HG03520 (cell line): ENCODE results near the gene HES4.
"Not testable (repeated sequence)": the region's sequence is repeated elsewhere in the genome, so short reads cannot be mapped to it uniquely, and the experiment has no call there.

Experiments used
- ATAC-seq: cut with Tn5 transposase; IDR thresholded peaks from one replicate; pipeline ENCODE4 v1.9.1; 2021; ENCODE audit warnings: mild to moderate bottlenecking, moderate library complexity; ENCODE audit not compliant: unreplicated experiment

HES4 gene

DNA sequence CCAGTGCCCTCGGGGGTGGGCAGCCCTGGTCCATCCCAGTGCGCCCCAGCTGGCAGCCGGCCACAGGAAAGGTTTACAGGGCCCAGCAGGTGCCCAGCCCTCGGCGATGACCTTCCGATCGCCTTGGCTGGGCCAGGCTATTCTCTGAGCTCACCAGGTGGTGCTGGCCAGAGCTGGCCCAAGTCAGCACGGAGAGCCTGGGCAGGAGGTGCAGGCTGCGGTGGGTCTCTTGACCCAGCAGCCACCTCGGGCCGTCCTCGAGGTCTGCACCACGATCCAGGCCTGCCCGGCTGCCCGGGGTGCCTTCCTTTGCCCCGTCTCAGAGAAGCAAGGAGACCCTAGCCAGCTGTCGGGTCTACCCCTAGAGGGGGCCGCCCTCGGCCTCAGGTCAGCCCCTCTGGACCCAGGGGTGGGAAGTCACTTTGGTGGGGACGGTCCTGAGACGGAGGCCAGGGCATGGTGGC is 18.4 kb downstream of the HES4 start:
- ATAC-seq, result no peak

DNA sequence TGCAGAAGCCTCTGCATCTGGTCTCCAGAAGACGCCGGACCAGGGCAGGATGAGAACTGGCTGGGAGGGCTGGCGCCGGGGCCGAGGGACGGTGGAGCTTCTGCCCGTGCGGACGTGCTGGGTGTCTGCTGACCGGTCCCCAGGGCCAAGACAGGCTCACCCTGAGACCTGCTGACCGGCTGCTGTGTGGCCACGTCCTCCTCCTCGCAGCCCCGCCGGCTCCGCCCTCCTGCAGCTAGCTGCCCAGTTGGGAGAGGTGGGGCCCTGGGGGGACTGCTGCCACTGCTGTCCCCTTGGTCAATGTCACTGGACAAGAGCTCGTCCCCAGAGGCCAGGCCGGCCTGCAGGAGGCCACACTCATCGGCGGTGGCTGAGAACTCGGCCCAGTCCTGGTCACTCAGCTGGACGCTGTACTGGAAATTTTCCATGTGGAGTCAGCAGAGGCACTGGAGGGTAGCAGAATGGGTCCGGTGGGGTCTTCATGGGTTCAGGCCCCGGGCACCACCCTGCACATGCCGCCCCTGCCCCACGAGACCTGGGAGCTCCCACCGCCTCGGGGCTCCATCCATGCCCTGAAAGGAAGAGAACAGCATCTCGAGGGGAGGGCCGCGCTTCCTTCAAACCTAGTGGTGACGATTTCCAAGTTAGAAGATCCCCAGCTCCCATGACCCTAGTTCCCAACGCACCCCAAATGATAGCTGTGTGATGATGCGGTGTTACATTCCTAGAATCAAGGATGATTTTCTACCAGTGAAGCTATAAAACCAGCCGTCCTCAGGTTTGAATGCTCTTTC is 19.1 kb downstream of the HES4 start:
- no peak for ATAC-seq

DNA sequence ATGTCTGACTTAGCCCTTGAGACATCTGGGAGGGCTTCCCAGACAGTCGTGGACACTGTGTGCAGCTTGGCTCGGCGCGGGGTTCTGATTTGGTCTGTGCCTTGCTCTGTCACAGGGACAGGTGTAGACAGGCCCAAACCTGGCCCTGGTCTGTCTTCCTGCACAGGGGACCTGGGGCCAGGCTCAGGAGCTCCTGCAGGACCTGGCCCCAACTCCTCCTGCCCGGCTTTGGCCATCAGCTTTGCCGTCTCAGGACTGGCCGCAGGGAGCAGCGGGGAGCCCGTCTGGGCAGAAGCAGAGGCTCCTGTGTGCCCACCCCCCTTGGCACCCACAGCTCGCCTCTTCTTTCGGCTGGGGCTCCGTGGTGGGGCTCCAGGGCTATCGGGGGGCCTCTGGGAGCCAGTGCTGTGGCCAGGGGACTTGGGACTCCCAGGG is 19.7 kb downstream of the HES4 start:
- no peak for ATAC-seq

DNA sequence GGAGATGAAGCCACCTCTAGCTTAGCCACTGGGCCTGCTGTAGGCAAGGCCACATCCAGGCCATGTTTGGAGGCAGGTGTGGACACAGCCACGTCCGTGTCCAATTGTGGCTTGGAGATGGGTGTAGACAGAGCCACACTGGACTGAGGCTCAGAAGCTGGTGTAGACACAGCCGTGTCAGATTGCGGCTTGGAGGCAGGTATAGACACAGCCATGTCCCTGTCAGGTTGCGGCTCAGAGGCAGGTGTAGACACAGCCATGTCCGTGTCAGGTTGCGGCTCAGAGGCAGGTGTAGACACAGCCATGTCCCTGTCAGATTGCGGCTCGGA is 20.2 kb downstream of the HES4 start:
- no peak for ATAC-seq

DNA sequence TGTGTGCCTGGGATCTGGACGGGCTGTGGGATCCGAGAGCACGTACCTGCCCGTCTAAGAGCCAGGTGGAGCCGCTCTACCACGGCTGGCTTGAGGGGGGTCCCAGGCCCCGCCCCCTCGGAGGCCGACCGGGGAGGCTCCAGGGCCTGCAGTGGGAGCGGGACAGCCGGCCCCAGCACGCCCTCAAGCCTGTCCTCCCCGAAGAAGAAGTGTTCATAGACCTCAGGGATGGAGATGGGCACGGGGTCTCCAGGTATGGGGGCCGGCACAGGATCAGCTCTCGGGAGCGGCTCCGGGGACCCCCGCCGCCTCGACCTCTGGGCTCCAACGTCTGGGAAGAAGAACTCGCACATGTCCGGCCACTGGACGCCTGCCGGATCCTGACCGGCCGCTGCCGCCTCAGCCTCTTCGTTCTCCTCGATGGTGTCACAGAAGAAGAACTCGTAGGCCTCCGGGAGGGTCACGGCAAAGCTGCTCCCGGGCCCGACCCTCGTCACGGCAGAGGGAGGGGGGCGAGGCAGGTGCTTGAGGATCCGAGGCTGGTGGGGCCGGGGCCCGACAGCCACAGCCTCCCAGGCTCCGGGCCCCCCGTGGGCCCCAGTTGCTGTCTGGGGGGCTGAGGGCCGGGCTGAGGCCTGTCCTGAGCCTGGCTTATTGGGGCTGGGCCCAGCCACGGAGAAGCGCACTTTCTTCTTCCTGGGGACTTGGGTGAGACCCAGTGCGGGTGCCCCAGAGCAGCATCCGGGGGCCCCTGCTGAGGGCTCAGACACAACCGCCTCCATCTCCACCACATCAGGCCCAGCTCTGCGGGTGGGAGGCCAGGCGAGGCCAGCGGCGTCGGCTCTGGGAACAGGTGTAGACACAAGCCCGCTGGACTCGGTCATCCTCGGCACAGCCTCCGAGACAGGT is 20.8 kb downstream of the HES4 start:
- no peak for ATAC-seq

DNA sequence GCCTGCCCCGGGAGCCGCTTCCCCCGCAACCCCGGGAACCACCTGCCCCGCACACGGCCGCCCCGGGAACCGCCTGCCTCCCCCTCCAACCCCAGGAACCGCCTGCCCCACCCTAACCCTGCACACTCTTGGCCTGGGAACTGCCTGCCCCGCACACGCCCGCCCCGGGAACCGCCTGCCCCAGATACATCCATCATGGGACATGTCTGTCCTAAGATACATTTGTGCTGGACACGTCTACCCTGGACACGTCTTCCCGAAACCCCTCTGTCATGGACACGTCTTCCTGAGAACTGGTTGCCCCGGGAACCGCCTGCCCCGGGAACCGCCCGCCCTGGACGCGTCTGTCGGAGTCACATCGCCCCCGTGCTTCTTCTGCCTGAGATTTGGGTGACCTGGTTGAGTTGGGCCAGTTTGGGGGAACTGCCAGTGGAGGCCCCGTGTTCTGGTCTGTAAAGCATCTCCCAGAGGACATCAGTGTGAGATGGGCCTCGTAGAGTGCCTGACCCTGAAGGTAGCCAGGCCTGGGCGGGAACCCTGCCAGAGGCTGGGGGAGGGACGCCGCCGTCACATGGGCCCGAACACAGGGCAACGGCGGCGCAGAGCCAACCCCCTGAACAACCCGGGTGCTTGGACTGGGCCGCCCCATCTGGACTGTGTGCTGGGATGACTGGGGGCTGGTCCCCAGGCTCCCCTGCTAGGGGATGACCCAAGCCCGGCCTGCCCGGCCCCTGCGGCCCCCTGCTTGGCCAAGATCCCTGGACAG is 21.6 kb downstream of the HES4 start:
- ATAC-seq, result no peak

DNA sequence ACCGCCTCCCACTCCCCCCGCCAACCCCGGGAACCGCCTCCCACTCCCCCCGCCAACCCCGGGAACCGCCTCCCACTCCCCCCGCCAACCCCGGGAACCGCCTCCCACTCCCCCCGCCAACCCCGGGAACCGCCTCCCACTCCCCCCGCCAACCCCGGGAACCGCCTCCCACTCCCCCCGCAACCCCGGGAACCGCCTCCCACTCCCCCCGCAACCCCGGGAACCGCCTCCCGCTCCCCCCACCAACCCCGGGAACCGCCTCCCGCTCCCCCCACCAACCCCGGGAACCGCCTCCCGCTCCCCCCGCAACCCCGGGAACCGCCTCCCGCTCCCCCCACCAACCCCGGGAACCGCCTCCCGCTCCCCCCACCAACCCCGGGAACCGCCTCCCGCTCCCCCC is 23.1 kb downstream of the HES4 start:
- ATAC-seq, result not testable (repeated sequence)

DNA sequence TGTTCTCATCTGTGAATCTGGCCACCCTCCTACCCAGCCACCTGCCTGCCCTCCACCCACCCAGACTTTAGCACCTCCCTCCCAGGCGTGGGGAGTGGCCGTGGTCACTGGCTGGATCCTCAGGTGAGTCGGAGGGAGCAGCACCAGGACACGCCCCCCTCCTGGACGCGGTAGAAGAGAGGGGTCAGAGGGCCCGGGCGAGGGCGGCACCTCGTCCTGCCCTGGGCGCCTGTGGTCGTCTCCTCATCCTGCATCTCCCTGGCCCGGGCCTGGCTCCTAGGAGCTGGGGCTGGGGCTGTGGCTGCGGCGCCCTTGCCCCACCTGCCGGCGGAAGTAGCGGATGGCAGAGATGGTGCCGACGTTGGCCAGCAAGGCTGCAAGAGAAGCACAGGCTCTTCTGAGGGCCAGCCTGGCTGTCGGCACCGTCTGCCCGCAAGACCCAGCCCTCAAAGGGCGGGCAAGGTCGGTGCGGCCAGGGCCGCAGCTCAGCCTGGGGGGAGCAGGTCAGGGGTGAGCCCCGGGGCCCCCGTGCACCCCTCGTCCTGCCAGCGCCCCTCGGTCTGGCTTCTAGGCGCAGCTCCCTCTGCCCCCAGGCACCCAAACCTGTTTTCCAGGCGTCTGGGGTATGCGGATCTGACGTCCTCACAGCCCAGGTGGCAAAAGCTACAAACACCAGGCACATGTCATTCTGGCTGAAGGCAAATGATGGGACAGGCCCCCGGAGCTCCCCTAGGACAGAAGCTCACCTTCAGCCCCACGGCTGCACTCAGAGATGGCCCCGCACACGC is 23.8 kb downstream of the HES4 start:
- ATAC-seq, result no peak

DNA sequence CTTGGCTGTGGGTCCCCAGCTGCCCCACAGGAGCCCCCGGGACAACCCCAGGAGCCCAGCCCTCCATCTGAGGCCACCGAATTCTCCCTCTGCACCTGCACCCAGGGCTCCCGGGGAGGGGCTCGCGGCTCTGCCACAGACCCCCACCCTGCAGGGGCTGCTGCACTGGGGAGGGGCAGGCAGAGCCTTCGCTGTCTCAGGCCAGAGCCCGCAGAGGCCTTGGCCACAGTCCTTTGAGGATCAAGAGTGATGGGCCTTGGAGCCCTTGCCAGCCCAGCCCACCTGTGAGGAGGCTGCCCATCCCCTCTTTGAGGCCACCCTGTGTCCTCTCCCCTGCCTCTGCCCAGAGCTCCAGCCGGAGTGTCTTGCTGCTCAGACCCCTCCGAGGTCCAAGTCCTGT is 24.5 kb downstream of the HES4 start:
- ATAC-seq, result no peak

DNA sequence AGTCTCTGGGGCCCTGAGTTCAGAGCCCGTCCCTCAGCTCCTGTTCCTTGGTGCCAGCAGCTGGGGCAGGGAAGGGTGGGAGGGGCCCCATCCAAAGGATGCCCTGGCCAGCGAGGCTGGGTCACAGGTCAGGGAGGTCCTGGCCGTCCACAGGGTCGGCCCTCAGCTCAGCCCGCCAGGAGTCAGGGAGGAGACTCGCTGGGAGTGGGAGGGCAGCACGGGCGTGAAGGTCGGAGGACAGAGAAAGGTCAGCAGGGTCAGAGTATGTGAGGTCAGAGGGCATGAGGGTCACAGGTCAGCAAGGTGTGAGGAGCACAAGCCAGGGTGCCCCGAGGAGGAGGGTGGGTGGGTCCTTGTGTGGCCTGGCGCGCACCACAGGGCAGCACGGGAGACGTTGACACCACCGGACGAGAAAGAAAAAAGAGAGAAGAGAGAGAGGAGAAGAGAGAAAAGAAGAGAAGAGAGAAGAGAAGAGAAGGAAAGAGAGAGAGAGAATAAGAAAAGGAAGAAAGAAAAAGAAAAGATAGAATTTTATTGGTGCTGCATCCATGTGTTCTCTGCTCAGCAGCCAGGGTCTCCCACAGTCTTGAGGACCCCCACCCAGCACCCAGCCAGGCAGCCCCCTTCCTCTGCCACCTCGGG is 25.1 kb downstream of the HES4 start:
- ATAC-seq, result no peak

DNA sequence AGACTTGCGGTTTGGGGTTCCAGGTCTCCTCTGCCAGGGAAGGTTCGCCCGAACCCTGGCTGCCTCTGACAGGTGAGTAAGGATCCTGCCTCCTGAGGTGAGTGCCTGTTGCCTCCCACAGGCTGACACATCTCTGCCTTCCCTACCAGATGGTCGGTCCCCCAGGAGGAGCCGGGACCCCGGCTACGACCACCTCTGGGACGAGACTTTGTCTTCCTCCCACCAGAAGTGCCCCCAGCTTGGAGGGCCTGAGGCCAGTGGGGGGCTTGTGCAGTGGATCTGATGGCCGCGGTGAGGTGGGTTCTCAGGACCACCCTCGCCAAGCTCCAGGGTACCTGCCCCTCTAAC is 25.6 kb downstream of the HES4 start:
- no peak for ATAC-seq

DNA sequence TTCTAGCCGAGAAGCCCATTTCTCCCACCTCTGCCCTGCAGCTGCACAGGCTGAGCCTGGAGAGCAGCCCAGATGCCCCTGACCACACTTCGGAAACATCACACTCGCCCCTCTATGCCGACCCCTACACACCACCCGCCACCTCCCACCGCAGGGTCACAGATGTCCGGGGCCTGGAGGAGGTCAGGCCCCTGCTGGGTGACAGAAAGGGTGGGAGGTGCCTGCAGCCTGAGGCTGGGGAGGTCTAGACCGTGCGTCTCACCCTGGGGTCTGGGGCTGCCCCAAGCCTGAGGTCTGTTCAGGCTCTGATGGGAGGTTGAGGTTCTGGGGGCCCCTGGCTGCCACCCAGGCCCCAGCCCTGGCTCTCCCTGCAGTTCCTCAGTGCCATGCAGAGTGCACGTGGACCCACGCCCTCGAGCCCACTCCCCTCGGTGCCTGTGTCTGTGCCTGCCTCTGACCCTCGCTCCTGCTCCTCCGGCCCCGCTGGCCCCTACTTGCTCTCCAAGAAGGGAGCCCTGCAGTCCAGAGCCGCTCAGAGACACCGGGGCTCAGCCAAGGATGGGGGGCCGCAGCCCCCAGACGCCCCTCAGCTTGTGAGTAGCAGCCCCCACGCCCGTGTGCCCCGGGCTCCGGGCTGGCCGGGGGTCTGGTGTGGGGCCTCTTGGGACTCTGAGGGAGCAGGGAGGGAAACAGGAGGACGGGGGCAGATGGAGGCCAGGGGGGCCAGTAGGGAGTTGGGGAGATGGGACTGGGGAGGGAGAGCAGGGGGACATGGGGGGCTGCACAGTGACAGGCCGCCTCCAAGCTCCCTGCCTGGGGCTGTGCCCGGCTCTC is 26.2 kb downstream of the HES4 start:
- ATAC-seq, result no peak

DNA sequence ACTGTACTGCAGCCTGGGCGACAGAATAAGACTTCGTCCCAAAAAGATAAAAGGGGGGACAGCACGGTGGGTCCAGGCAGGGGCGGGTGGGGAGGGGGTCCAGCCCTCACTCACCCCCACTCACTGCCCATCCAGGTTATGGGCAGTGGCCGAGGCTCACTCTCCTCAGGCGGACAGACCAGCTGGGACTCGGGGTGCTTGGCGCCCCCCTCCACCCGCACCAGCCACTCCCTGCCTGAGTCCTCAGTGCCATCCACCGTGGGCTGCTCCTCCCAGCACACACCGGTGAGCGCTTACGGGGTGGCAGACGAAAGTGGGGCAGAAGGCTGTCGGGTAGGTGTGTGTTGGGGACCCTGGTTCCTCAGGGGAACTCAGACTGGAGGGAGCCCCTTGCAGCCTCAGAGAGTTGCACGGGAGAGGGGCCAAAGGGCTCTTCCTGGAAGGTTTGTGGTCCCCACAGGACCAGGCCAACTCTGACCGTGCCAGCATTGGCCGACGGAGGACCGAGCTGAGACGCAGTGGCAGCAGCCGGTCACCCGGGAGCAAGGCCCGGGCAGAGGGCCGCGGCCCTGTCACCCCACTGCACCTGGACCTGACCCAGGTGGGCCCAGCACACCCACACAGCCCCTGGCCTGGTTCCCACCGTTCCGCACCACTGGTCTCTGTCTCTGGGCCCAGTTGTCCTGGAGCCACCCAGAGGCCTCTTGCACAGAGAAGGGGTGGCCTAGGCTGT is 27.0 kb downstream of the HES4 start:
- ATAC-seq, result no peak

DNA sequence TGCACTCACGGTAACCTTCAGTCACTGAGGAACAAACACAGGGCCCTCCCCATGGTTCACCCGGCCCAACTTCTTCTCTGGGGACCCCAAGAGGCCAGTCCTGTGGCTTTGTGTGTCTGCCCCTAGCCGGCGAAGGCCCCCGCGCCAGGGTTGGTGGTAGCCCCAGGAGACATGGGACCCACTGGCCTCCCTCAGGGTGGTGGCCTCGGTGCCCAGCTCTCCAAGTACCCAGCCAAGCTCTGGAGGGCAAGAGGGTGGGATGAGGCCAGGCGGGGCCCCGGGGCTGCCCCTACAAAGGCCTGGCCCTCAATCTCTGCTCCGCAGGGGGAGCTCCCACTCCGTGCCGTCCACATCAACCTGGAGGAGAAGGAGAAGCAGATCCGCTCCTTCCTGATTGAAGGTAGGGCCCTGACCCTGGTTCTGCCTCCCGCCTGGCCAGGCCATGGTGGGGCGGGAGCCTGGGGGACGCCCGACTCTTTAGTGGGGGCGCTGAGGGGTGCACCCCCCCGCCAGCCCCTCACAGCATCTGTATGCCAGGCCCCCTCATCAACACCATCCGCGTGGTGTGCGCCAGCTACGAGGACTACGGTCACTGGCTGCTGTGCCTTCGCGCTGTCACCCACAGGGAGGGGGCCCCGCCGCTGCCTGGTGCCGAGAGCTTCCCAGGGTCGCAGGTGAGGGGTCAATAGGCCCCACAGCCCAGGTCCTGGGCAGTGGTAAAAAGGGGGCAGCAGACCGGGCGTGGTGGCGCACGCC is 28.0 kb downstream of the HES4 start:
- no peak for ATAC-seq

DNA sequence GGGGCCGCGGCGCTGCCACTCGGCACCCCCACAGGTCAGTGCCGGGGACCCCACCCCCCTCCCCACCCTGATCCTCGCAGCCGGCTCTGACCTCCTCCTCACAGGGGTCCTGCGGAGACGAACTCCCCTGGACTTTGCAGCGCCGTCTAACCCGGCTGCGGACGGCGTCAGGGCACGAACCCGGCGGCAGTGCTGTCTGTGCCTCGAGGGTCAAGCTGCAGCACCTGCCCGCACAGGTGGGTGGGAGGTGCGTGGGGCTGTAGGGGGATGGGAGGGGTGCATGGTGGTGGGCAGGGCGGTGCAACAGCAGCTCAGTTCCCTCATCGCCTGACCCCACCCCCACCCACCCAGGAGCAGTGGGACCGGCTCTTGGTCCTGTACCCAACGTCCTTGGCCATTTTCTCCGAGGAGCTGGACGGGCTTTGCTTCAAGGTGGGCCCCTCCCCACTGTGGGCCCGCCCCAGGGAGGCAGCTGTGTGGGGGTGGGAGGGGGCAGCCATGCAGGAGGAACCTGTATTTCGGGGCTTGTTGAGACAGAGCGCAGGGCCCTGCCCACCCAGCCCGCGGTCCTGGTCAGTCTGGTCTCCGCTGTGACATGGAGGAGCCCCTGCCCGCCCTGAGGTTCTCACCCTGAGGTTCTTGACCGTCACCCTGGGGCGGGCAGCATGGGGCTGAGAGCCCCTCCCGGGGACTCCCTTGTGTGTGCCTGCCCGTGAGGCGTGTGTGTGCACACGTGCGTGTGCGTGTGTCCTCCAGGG is 28.7 kb downstream of the HES4 start:
- ATAC-seq, result no peak

DNA sequence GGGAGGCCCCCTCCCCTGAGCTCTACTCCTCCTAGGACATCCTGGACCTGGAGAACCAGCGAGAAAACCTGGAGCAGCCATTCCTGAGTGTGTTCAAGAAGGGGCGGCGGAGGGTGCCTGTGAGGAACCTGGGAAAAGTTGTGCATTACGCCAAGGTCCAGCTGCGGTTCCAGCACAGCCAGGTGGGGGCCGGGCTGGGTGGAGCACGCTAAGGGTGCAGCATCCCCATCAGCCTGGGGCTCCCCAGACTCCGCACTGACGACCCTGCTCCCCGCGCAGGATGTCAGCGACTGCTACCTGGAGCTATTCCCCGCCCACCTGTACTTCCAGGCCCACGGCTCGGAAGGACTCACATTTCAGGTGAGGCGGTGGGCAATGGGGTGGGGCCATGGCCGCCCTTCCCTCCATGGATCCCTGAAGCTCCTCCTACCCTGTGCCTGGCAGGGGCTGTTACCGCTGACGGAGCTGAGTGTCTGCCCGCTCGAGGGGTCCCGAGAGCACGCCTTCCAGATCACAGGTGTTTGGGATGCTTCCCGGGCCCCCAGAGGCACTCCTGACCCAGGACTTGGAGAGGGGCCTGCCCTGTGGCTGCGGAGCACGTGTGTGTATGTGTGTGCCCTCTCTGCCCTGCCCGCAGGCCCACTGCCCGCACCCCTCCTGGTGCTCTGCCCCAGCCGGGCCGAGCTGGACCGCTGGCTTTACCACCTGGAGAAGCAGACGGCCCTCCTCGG is 29.5 kb downstream of the HES4 start:
- no peak for ATAC-seq
